SK-N-MC (cell line): ENCODE data around the gene SMPD3.

ENCODE experiments used
- DNase-seq: peaks from one replicate; pipeline ENCODE4 v3.0.0-alpha.2; 2011; ENCODE audit warnings: low read depth, low spot score
- H3K27ac ChIP-seq: fragments of 200-600 bp; sonication (generic); 2 replicates; pipeline ENCODE4 v1.5.1; 2016; ENCODE audit warnings: mixed run types
- H3K36me3 ChIP-seq: fragments of 200-600 bp; sonication (generic); 2 replicates; pipeline ENCODE4 v1.6.1; 2017; ENCODE audit warnings: antibody characterized with exemption, low read length, mixed read lengths; ENCODE audit not compliant: insufficient read depth
- H3K4me3 ChIP-seq: fragments of 200-600 bp; sonication (generic); 2 replicates; pipeline ENCODE4 v1.5.1; 2016
- H3K9ac ChIP-seq: fragments of 200-600 bp; sonication (generic); 2 replicates; pipeline ENCODE4 v1.8.0; 2017; ENCODE audit warnings: mixed run types, mixed read lengths; ENCODE audit not compliant: insufficient read length
- H3K9me3 ChIP-seq: fragments of 200-600 bp; sonication (generic); 2 replicates; pipeline ENCODE4 v1.6.1; 2017; ENCODE audit warnings: low read depth, mild to moderate bottlenecking, antibody characterized with exemption, low read length, moderate library complexity, mixed read lengths
- EZH2 ChIP-seq: fragments of 200-600 bp; sonication (generic); IDR thresholded peaks from one replicate; pipeline ENCODE4 v1.6.1; 2017; ENCODE audit warnings: antibody characterized with exemption
- FOXP2 ChIP-seq: optimal IDR thresholded peaks from 2 replicates; pipeline ENCODE3; 2011; ENCODE audit warnings: mild to moderate bottlenecking, moderate library complexity; ENCODE audit not compliant: insufficient read depth; ENCODE audit errors: extremely low read length, control extremely low read depth
- POLR2AphosphoS5 ChIP-seq: IDR thresholded peaks from 2 replicates; pipeline ENCODE4 v1.6.1; 2012; ENCODE audit warnings: mild to moderate bottlenecking, low read depth, low read length, borderline replicate concordance

Gene SMPD3

DNA sequence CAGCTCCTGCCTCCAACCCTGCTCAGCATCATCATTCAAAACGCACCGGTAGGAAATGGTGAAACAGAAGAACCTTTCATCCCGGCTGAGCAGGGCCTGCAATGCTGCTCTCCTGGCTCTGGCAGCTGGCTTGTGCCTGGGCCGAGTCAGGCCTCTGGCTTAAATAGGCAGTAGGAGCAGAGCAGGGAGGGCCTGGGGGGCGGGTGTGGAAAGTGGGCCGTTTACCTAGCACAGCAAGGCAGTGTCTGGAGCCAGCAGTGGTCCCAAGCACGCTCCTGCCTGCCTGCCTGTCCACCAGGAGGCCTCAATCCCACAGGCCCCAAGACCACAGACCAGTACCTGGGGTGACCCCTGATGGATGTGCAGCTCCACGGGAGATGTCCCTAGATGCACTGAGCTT, 59.3 kb downstream of the SMPD3 start:
- no peaks in the 10 kb centered on the region for H3K36me3 ChIP-seq
- TF ChIP-seq FOXP2 (no peak), EZH2 (no peak), POLR2AphosphoS5 (no peak)
- no peak overlapping the region for H3K9ac ChIP-seq
- no peaks in the 10 kb centered on the region for H3K9me3 ChIP-seq
- no peak for DNase-seq
- H3K4me3 ChIP-seq, result no peak overlapping the region
- no peak overlapping the region for H3K27ac ChIP-seq

DNA sequence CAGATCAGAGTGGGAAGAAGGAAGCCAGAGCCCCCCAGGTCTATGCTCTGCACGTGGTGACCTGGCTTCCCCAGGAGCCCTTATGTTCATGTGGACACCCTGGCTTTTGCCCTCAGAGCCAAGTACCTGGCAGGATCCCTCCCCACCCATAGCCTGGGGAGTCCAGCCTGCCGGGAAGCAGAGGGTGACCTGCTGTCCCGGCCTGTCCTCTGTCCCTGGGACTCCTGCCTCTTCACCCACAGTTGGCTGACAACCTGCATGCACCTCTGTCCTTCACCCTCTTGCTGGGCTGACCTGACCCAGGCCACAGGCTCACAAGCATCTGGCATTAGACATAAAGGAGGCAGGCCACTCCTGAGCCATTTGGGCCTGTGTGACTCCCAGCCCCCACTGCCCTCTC, 60.2 kb downstream of the SMPD3 start:
- DNase-seq, result no peak
- H3K9ac ChIP-seq, result no peak overlapping the region
- no peak overlapping the region for H3K4me3 ChIP-seq
- no peak overlapping the region for H3K27ac ChIP-seq
- H3K9me3 ChIP-seq, result no peaks in the 10 kb centered on the region
- TF ChIP-seq FOXP2 (no peak), POLR2AphosphoS5 (no peak), EZH2 (no peak)
- no peaks in the 10 kb centered on the region for H3K36me3 ChIP-seq

DNA sequence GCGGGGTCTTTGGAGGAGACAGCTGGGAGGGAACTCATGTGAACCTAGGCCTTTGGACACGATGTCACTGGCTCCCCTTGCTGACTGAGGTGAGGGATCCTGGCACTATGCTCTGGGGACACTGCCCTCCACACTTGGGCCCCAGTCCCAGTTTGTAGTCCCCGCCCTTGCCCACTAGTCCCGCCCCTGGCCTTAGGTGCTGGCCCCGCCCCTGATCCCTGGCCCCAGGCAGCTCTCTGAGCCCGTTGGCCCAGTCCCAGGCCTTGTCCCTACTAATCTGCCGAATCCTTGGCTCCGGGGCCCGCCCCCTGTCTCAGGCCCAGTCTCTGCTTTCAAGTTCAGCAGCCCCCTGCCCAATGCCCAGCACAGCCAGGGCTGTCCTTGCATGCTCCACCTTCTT, 61.0 kb downstream of the SMPD3 start:
- no peak for TF ChIP-seq POLR2AphosphoS5
- no peak for TF ChIP-seq FOXP2
- no peak for TF ChIP-seq EZH2
- H3K9ac ChIP-seq, result no peak overlapping the region
- H3K36me3 ChIP-seq, result no peaks in the 10 kb centered on the region
- no peak for DNase-seq
- no peak overlapping the region for H3K4me3 ChIP-seq
- H3K27ac ChIP-seq, result no peak overlapping the region
- H3K9me3 ChIP-seq, result no peaks in the 10 kb centered on the region

DNA sequence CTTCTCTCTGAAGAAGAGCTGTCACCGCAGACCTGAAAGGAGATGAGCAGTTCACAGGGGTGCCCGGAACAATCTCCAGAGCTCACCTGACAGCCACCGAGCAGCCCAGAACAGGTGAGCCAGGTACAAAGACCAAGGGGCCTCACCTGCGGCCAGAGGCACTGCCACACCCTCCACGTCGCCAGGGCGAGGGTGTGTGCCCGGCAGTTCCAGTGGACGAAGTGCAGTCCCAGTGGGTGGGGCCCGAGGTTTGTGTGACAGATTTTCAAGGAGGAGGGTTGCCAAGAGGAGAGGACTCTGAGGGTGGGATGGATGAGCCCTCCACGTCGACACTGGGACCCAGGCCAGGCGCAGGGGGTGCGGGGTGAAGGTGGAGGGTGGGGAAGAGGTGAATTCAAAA, 61.7 kb downstream of the SMPD3 start:
- H3K9ac ChIP-seq, result no peak overlapping the region
- no peaks in the 10 kb centered on the region for H3K36me3 ChIP-seq
- no peak for DNase-seq
- H3K9me3 ChIP-seq, result no peaks in the 10 kb centered on the region
- TF ChIP-seq EZH2 (no peak), POLR2AphosphoS5 (no peak), FOXP2 (no peak)
- H3K27ac ChIP-seq, result no peak overlapping the region
- H3K4me3 ChIP-seq, result no peak overlapping the region

DNA sequence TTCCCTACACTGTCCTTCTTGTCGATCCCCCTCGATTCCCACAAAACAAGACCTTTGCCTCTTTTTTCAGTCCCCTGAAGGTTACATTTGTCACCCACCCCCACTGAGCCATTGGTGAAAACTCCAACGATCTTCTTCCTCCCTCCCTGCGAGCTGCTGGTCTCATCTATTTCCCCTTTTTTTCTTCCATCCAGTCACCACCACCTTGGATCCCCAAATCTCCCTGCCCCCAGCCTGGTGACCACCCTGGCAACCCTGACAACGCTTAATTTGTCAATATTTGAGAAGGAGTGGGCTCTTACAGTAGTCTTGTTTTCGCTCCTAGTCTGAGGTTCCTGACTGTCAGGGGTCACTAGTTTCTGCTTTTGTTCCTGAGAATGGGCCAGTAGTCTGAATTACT, 62.9 kb downstream of the SMPD3 start:
- Histone ChIP-seq H3K27ac (no peak overlapping the region), H3K36me3 (no peaks in the 10 kb centered on the region), H3K9me3 (no peaks in the 10 kb centered on the region), H3K4me3 (no peak overlapping the region), H3K9ac (no peak overlapping the region)
- no peak for TF ChIP-seq POLR2AphosphoS5
- no peak for TF ChIP-seq FOXP2
- DNase-seq, result no peak

DNA sequence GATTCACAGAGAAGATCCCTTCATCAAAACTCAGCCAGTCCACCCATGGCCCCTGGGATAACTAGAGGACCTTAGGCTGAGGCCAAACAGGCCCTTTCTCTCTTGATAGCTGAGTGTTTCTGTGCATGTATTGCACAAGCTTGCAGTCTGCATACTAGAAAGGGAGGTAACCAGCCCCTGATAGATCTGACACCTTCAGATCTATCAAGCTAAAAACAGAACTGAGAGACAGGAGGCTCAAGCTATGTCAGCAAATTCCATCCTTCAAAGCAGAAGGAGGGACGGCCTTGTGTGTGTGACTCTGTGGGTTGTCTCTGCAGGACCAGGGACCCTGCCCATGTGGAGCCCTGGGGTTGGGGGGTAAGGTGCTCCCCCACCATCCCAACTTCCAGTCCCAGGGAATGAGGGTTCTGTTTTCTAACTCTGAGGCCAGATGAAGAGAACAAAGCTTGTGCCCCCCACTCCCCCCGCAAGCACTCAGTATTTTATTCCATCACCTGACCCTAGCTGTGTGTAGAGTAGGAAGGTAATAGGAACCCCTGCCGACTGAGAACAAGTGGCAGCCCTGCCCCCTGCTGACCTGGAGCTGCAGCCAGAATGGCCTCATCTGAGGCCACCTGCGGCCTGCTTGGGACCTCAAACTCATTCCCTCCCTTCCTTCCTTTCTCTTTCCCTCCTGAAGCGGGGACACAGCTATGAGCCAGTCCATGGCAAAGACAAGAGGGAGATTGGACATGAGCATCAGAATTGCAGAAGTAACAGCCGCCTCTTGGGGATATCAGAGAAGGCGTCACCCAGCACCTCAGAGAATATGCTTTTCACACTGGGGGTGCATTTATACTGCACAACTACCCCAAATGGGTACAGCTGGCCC, 63.8 kb downstream of the SMPD3 start:
- H3K27ac ChIP-seq, result no peak overlapping the region
- no peak overlapping the region for H3K9ac ChIP-seq
- H3K36me3 ChIP-seq, result no peaks in the 10 kb centered on the region
- no peaks in the 10 kb centered on the region for H3K9me3 ChIP-seq
- H3K4me3 ChIP-seq, result no peak overlapping the region
- TF ChIP-seq POLR2AphosphoS5 (no peak), EZH2 (no peak), FOXP2 (no peak)
- DNase-seq, result no peak

DNA sequence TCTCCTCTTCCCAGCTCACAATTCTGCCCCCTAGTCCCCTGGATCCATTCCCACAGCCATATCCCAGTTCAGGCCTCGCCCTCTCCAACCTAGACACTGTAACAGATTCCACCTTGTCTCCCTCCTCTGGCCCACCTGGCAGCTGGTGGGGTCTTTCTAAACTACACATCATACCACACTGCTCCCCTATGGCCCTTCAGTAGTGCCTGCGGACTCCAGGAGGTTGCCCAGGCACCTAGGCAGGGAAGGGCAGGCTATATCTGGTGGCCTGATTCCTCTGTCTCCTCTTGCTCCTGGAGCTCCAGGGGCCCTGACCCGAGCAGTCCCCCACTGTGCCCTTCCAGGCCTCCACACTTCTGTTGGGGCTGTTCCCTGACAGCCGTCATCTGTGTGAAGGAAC, 64.5 kb downstream of the SMPD3 start:
- Histone ChIP-seq H3K9me3 (no peaks in the 10 kb centered on the region), H3K4me3 (no peak overlapping the region), H3K27ac (no peak overlapping the region), H3K9ac (no peak overlapping the region), H3K36me3 (no peaks in the 10 kb centered on the region)
- no peak for TF ChIP-seq EZH2
- TF ChIP-seq POLR2AphosphoS5, result no peak
- no peak for TF ChIP-seq FOXP2
- no peak for DNase-seq

DNA sequence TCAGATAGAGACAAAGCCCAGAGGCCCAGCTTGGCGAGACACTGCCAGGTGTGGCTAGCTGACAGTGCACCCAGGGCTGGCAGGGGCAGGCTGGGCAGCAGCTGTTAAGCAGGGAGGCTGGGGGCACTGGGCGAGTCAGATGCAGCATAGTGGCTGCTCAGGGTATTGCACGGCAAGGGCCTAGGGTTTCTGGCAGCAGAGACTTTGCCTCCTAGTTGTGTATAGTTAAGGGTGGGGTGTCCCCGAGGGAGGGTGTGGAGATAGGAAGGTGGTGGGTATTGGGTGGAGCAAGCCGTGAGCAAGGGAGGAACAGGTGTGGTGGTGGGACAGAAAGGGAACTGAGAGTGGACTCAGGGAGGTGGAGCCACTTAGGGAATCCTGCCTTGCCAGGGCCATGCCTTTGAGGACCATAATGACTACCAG, 66.0 kb downstream of the SMPD3 start:
- DNase-seq, result no peak
- Histone ChIP-seq H3K27ac (no peak overlapping the region), H3K9me3 (no peaks in the 10 kb centered on the region), H3K4me3 (no peak overlapping the region), H3K9ac (no peak overlapping the region), H3K36me3 (no peaks in the 10 kb centered on the region)
- TF ChIP-seq FOXP2 (no peak), EZH2 (no peak), POLR2AphosphoS5 (no peak)

DNA sequence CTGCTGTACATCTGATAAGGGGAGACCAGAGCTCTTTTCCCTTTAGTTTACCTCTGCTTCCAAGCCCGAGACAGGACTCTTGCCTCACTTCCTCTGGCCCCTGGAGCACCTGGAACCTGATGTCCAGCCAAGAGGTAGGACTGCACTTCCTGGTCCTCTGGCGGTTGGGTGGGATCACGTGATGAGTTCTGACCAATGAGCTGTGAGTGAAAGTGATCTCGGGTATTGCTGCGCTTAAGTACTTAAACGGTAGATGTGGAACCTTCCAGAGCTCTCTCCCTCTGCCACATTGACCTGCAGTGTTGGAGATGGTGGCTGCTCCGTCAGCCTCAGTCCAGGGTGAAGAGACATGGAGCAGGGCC, 67.0 kb downstream of the SMPD3 start:
- Histone ChIP-seq H3K27ac (no peak overlapping the region), H3K9me3 (no peaks in the 10 kb centered on the region), H3K36me3 (no peaks in the 10 kb centered on the region), H3K9ac (no peak overlapping the region), H3K4me3 (no peak overlapping the region)
- TF ChIP-seq POLR2AphosphoS5 (no peak), FOXP2 (no peak), EZH2 (no peak)
- DNase-seq, result no peak

DNA sequence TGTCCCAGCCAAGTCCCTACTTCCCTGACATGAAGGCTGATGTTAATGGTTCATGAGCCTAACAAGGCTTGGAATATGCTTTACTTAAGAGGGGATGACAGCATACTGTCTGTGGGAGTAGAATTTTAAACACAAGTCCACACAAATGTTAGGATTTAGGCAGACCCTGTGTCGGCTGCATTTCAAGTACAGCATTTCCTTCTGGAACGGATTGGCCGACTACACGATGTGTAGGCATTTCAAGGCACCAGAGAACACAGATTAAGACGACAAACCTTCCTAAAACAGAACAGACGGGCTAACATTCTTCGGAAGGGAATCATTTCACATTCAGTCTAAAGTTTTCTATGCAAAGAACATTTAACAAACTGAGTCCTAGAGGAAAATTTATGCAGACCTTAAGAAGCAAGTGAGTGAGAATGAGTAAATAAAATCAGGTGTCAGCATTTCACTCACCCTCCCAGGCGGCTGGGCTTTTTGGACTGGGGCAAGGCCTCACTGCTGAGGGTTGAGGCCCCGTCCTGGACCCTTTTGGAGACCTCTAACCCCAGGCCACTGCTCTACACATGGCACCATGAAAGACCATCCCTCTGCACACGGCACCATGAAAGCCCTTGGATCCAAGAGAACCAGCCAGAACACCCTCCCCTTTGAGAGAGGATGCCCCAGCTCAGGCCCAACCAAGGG, 67.5 kb downstream of the SMPD3 start:
- Histone ChIP-seq H3K27ac (no peak overlapping the region), H3K9ac (no peak overlapping the region), H3K36me3 (no peaks in the 10 kb centered on the region), H3K9me3 (no peaks in the 10 kb centered on the region), H3K4me3 (no peak overlapping the region)
- no peak for TF ChIP-seq POLR2AphosphoS5
- no peak for TF ChIP-seq EZH2
- TF ChIP-seq FOXP2, result no peak
- no peak for DNase-seq
